DND-41 (cell line): Measurements from ENCODE around the gene PSMG4.

ENCODE experiments used
- ATAC-seq: fragments of 200-7000 bp; cut with Tn5 transposase; 3 replicates; pipeline ENCODE4 v1.9.1; 2021; ENCODE audit warnings: low read depth; ENCODE audit not compliant: insufficient read depth
- DNase-seq: peaks from one replicate; pipeline ENCODE4 v3.0.0-alpha.2; 2020
- H2AFZ ChIP-seq: 2 replicates; pipeline ENCODE4 v1.6.0; 2012; ENCODE audit warnings: low read depth, low read length
- H3K27ac ChIP-seq: 2 replicates; pipeline ENCODE4 v1.5.1; 2012; ENCODE audit warnings: low read length, inconsistent platforms
- H3K27me3 ChIP-seq: fragments of 200-600 bp; sonication (generic); 2 replicates; pipeline ENCODE4 v1.6.0; 2012; ENCODE audit warnings: low read length, mild to moderate bottlenecking, inconsistent platforms; ENCODE audit not compliant: insufficient read depth, poor library complexity
- H3K36me3 ChIP-seq: 2 replicates; pipeline ENCODE4 v1.5.1; 2012; ENCODE audit warnings: low read length, inconsistent platforms; ENCODE audit not compliant: insufficient read depth
- H3K4me1 ChIP-seq: 2 replicates; pipeline ENCODE4 v1.5.1; 2012; ENCODE audit warnings: mild to moderate bottlenecking, low read length; ENCODE audit not compliant: insufficient read depth
- H3K4me2 ChIP-seq: 2 replicates; pipeline ENCODE4 v1.6.0; 2012; ENCODE audit warnings: mild to moderate bottlenecking, moderate library complexity, low read length, inconsistent platforms; ENCODE audit not compliant: insufficient read depth
- H3K4me3 ChIP-seq, 2 experiments: fragments of 200-600 bp in 1 of 2; shearing (Covaris generic) in 1 of 2; 2 replicates each; pipeline ENCODE4 v1.5.1; 2012 to 2016; ENCODE audit warnings: inconsistent platforms in 2 of 2, low read length in 2 of 2, mild to moderate bottlenecking in 2 of 2, low read depth in 1 of 2, moderate library complexity in 1 of 2
- H3K79me2 ChIP-seq: 2 replicates; pipeline ENCODE4 v1.6.0; 2012; ENCODE audit warnings: low read length, inconsistent platforms; ENCODE audit not compliant: insufficient read depth
- H3K9ac ChIP-seq: 2 replicates; pipeline ENCODE4 v1.6.0; 2012; ENCODE audit warnings: low read depth, mild to moderate bottlenecking, inconsistent platforms, low read length, moderate library complexity
- H3K9me3 ChIP-seq: 2 replicates; pipeline ENCODE4 v1.5.1; 2012; ENCODE audit warnings: low read length, moderate library complexity, mild to moderate bottlenecking, inconsistent platforms; ENCODE audit not compliant: insufficient read depth, severe bottlenecking
- H4K20me1 ChIP-seq: 2 replicates; pipeline ENCODE4 v1.6.0; 2012; ENCODE audit warnings: low read length; ENCODE audit not compliant: insufficient read depth
- EZH2 ChIP-seq: IDR thresholded peaks from 3 replicates; pipeline ENCODE4 v1.6.1; 2012; ENCODE audit warnings: borderline replicate concordance, low read depth, mild to moderate bottlenecking, moderate library complexity, low read length, inconsistent platforms; ENCODE audit not compliant: severe bottlenecking
- TF ChIP-seq, protein P1 (sequence below): IDR thresholded peaks from 2 replicates; pipeline ENCODE4 v1.5.1; 2012; ENCODE audit warnings: borderline replicate concordance, low read length, moderate library complexity, mild to moderate bottlenecking; ENCODE audit not compliant: poor library complexity, severe bottlenecking; ENCODE audit errors: extremely low read depth

The PSMG4 gene

DNA sequence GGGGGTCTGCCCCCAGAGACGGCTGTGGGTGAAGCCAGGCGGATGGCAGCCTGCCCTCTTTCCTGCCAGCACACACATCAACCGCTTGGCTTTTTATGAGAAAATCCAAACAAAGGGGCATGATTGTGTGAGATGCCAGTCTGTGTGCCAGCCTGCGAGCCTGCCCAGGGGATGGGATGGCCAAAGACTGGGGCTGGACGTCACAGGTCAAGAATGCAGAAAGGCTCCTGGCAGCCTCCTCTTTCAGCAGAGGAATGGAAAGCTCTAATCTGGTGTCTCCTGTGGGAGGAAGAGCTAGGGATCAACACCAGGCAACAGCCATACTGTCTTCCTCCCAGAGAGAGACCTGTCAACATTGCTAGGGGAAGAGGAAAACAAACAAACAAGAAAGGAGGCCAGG lies 47.1 kb upstream of the PSMG4 start:
- DNase-seq, result no peak
- H2AFZ ChIP-seq, result no peak overlapping the region

GRCh38 chr6:3212261-3212660 lies 46.5 kb upstream of the PSMG4 start:
- H2AFZ ChIP-seq, result no peak overlapping the region
- no peak for DNase-seq

More for the DNA sequence above, 47.1 kb upstream of the PSMG4 start:
- Histone ChIP-seq H3K79me2 (no peaks in the 10 kb centered on the region), H3K4me1 (no peaks in the 10 kb centered on the region), H3K9ac (no peak overlapping the region), H3K4me3 (no peak overlapping the region), H3K27ac (no peak overlapping the region), H3K27me3 (peaks cover 24% of the 10 kb centered on the region), H4K20me1 (no peaks in the 10 kb centered on the region), H3K9me3 (no peaks in the 10 kb centered on the region), H3K4me2 (no peak overlapping the region), H3K36me3 (no peaks in the 10 kb centered on the region)
- no peak for TF ChIP-seq EZH2
- TF ChIP-seq, protein P1, sequence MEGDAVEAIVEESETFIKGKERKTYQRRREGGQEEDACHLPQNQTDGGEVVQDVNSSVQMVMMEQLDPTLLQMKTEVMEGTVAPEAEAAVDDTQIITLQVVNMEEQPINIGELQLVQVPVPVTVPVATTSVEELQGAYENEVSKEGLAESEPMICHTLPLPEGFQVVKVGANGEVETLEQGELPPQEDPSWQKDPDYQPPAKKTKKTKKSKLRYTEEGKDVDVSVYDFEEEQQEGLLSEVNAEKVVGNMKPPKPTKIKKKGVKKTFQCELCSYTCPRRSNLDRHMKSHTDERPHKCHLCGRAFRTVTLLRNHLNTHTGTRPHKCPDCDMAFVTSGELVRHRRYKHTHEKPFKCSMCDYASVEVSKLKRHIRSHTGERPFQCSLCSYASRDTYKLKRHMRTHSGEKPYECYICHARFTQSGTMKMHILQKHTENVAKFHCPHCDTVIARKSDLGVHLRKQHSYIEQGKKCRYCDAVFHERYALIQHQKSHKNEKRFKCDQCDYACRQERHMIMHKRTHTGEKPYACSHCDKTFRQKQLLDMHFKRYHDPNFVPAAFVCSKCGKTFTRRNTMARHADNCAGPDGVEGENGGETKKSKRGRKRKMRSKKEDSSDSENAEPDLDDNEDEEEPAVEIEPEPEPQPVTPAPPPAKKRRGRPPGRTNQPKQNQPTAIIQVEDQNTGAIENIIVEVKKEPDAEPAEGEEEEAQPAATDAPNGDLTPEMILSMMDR, result no peak
- no peak for ATAC-seq

DNA sequence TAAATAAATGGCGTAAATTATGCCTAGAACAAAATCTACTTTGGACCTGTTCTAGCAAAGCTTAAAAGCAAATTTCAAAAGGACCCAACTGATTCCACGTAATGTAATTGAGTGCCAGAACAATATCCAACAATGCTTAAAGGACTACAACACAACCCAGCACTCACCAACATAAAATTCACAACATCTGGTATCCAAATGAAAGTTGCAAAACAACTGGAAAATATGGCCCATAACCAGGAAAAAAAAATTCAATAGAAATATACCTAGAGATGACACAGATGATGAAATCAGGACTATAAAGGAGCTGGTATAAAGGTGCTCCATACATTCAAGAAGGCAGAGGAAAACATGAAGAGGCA lies 45.4 kb upstream of the PSMG4 start:
- Histone ChIP-seq H3K4me2 (no peak overlapping the region), H3K36me3 (no peaks in the 10 kb centered on the region), H4K20me1 (no peaks in the 10 kb centered on the region), H3K4me1 (no peaks in the 10 kb centered on the region), H2AFZ (no peak overlapping the region), H3K4me3 (no peak overlapping the region), H3K79me2 (no peaks in the 10 kb centered on the region), H3K27me3 (peaks cover 29% of the 10 kb centered on the region), H3K9me3 (no peaks in the 10 kb centered on the region), H3K27ac (no peak overlapping the region), H3K9ac (no peak overlapping the region)
- TF ChIP-seq, protein P1, result no peak
- TF ChIP-seq EZH2, result no peak
- ATAC-seq (no peak), DNase-seq (no peak)

More at GRCh38 chr6:3212261-3212660, 46.5 kb upstream of the PSMG4 start:
- no peak overlapping the region for H3K4me2 ChIP-seq
- H4K20me1 ChIP-seq, result no peaks in the 10 kb centered on the region
- H3K27me3 ChIP-seq, result peaks cover 24% of the 10 kb centered on the region
- H3K36me3 ChIP-seq, result no peaks in the 10 kb centered on the region
- no peaks in the 10 kb centered on the region for H3K9me3 ChIP-seq
- H3K9ac ChIP-seq, result no peak overlapping the region
- H3K79me2 ChIP-seq, result no peaks in the 10 kb centered on the region
- no peak for TF ChIP-seq EZH2
- H3K4me3 ChIP-seq, result no peak overlapping the region
- H3K27ac ChIP-seq, result no peak overlapping the region
- H3K4me1 ChIP-seq, result no peaks in the 10 kb centered on the region
- ATAC-seq, result no peak

- Histone ChIP-seq H2AFZ (no peak overlapping the region), H3K9ac (no peak overlapping the region), H3K27me3 (peaks cover 21% of the 10 kb centered on the region), H3K4me3 (no peak overlapping the region), H3K4me2 (no peak overlapping the region), H3K9me3 (no peaks in the 10 kb centered on the region), H4K20me1 (no peaks in the 10 kb centered on the region), H3K4me1 (no peaks in the 10 kb centered on the region), H3K36me3 (no peaks in the 10 kb centered on the region), H3K27ac (no peak overlapping the region), H3K79me2 (no peaks in the 10 kb centered on the region)
- no peak for TF ChIP-seq EZH2
- TF ChIP-seq, protein P1, result no peak
- DNase-seq, result no peak
- no peak for ATAC-seq
These were observed 43.8 kb upstream of the PSMG4 start for GRCh38 chr6:3214898-3215297.
